IPS-18a (cell line): Measurements from ENCODE around the gene CCDC107.

ENCODE experiments used
- H3K27ac ChIP-seq: one replicate; pipeline ENCODE4 v1.5.1; 2013; ENCODE audit warnings: low read length
- H3K27me3 ChIP-seq: one replicate; pipeline ENCODE4 v1.6.1; 2013; ENCODE audit warnings: mild to moderate bottlenecking, low read length; ENCODE audit not compliant: control insufficient read depth, insufficient read depth
- H3K36me3 ChIP-seq: one replicate; pipeline ENCODE4 v1.6.1; 2013; ENCODE audit warnings: low read depth, low read length; ENCODE audit not compliant: control insufficient read depth
- H3K4me1 ChIP-seq: one replicate; pipeline ENCODE4 v1.6.1; 2013; ENCODE audit warnings: low read depth, low read length; ENCODE audit not compliant: control insufficient read depth
- H3K4me3 ChIP-seq: one replicate; pipeline ENCODE4 v1.5.1; 2013; ENCODE audit warnings: low read length
- H3K9ac ChIP-seq: one replicate; pipeline ENCODE4 v1.6.1; 2013; ENCODE audit warnings: mild to moderate bottlenecking, low read length, moderate library complexity
- H3K9me3 ChIP-seq: one replicate; pipeline ENCODE4 v1.6.1; 2013; ENCODE audit warnings: low read depth, low read length; ENCODE audit not compliant: control insufficient read depth

Gene CCDC107

GRCh38 chr9:35680331-35681105, 22.4 kb downstream of the CCDC107 start:
- no peaks in the 10 kb centered on the region for H3K9me3 ChIP-seq
- no peak overlapping the region for H3K4me3 ChIP-seq
- peaks cover 11% of the 10 kb centered on the region for H3K4me1 ChIP-seq
- no peak overlapping the region for H3K27ac ChIP-seq
- H3K36me3 ChIP-seq, result peaks cover 36% of the 10 kb centered on the region
- peaks cover 8% of the 10 kb centered on the region for H3K27me3 ChIP-seq
- no peak overlapping the region for H3K9ac ChIP-seq

- H3K27me3 ChIP-seq, result peaks cover 3% of the 10 kb centered on the region
- peaks cover 40% of the 10 kb centered on the region for H3K36me3 ChIP-seq
- H3K9ac ChIP-seq, result no peak overlapping the region
- H3K9me3 ChIP-seq, result no peaks in the 10 kb centered on the region
- no peak overlapping the region for H3K4me3 ChIP-seq
- H3K4me1 ChIP-seq, result peaks cover 6% of the 10 kb centered on the region
- H3K27ac ChIP-seq, result no peak overlapping the region
Observed at GRCh38 chr9:35681341-35682002, 23.4 kb downstream of the CCDC107 start.

GRCh38 chr9:35682051-35682450, 24.0 kb downstream of the CCDC107 start:
- Histone ChIP-seq H3K27ac (no peak overlapping the region), H3K9ac (no peak overlapping the region), H3K4me3 (no peak overlapping the region), H3K9me3 (no peaks in the 10 kb centered on the region), H3K27me3 (no peaks in the 10 kb centered on the region), H3K36me3 (peaks cover 46% of the 10 kb centered on the region), H3K4me1 (peaks cover 6% of the 10 kb centered on the region)

GRCh38 chr9:35682520-35683315, 24.6 kb downstream of the CCDC107 start:
- no peaks in the 10 kb centered on the region for H3K27me3 ChIP-seq
- no peaks in the 10 kb centered on the region for H3K9me3 ChIP-seq
- H3K36me3 ChIP-seq, result peaks cover 48% of the 10 kb centered on the region
- peaks cover 6% of the 10 kb centered on the region for H3K4me1 ChIP-seq
- no peak overlapping the region for H3K9ac ChIP-seq
- no peak overlapping the region for H3K4me3 ChIP-seq
- H3K27ac ChIP-seq, result no peak overlapping the region

GRCh38 chr9:35683323-35683722, 25.2 kb downstream of the CCDC107 start:
- Histone ChIP-seq H3K36me3 (peaks cover 50% of the 10 kb centered on the region), H3K27ac (no peak overlapping the region), H3K9ac (no peak overlapping the region), H3K4me1 (peaks cover 10% of the 10 kb centered on the region), H3K27me3 (no peaks in the 10 kb centered on the region), H3K4me3 (no peak overlapping the region), H3K9me3 (no peaks in the 10 kb centered on the region)

- peaks cover 8% of the 10 kb centered on the region for H3K4me1 ChIP-seq
- no peaks in the 10 kb centered on the region for H3K9me3 ChIP-seq
- no peak overlapping the region for H3K9ac ChIP-seq
- H3K4me3 ChIP-seq, result no peak overlapping the region
- H3K27me3 ChIP-seq, result no peaks in the 10 kb centered on the region
- H3K36me3 ChIP-seq, result peaks cover 50% of the 10 kb centered on the region
- H3K27ac ChIP-seq, result no peak overlapping the region
Observed at GRCh38 chr9:35684921-35685320, 26.8 kb downstream of the CCDC107 start.

GRCh38 chr9:35685506-35685905, 27.4 kb downstream of the CCDC107 start:
- no peaks in the 10 kb centered on the region for H3K9me3 ChIP-seq
- no peak overlapping the region for H3K4me3 ChIP-seq
- H3K4me1 ChIP-seq, result peaks cover 7% of the 10 kb centered on the region
- no peaks in the 10 kb centered on the region for H3K27me3 ChIP-seq
- H3K9ac ChIP-seq, result no peak overlapping the region
- no peak overlapping the region for H3K27ac ChIP-seq
- peaks cover 50% of the 10 kb centered on the region for H3K36me3 ChIP-seq

- no peak overlapping the region for H3K27ac ChIP-seq
- no peaks in the 10 kb centered on the region for H3K27me3 ChIP-seq
- no peaks in the 10 kb centered on the region for H3K9me3 ChIP-seq
- no peak overlapping the region for H3K9ac ChIP-seq
- H3K4me1 ChIP-seq, result peaks cover 4% of the 10 kb centered on the region
- peaks cover 50% of the 10 kb centered on the region for H3K36me3 ChIP-seq
- no peak overlapping the region for H3K4me3 ChIP-seq
Observed at GRCh38 chr9:35686222-35687203, 28.4 kb downstream of the CCDC107 start.

- no peak overlapping the region for H3K4me3 ChIP-seq
- no peaks in the 10 kb centered on the region for H3K9me3 ChIP-seq
- peaks cover 47% of the 10 kb centered on the region for H3K36me3 ChIP-seq
- H3K9ac ChIP-seq, result no peak overlapping the region
- H3K27me3 ChIP-seq, result no peaks in the 10 kb centered on the region
- H3K4me1 ChIP-seq, result peaks cover 4% of the 10 kb centered on the region
- H3K27ac ChIP-seq, result no peak overlapping the region
Observed at GRCh38 chr9:35687306-35687705, 29.2 kb downstream of the CCDC107 start.

- no peaks in the 10 kb centered on the region for H3K27me3 ChIP-seq
- H3K36me3 ChIP-seq, result peaks cover 39% of the 10 kb centered on the region
- H3K9ac ChIP-seq, result no peak overlapping the region
- peak overlapping the region; percentile 76 for H3K4me3 ChIP-seq
- peaks cover 4% of the 10 kb centered on the region for H3K4me1 ChIP-seq
- no peak overlapping the region for H3K27ac ChIP-seq
- H3K9me3 ChIP-seq, result no peaks in the 10 kb centered on the region
Observed at GRCh38 chr9:35687972-35688557, 30.0 kb downstream of the CCDC107 start.
